ENCODE measurements around the gene FAM209B. TPM values are rescaled to one million over a fixed set of nuclear protein-coding genes. Genes with fewer than 3 reads are reported as not detected.

The FAM209B gene
- total and polyA plus RNA-seq, 2 donors (not counting 1 experiment from before 2014, with no cell fraction given), result 1.9 to 2.0 TPM

GRCh38 chr20:56487216-56487615, 45.8 kb upstream of the FAM209B start:
- no peak for TF ChIP-seq EZH2 (IDR thresholded peaks at IDR 0.05; ENCODE audit: borderline replicate concordance, insufficient read depth, low read depth, low read length, poor library complexity, severe bottlenecking)
- TF ChIP-seq, protein P1, sequence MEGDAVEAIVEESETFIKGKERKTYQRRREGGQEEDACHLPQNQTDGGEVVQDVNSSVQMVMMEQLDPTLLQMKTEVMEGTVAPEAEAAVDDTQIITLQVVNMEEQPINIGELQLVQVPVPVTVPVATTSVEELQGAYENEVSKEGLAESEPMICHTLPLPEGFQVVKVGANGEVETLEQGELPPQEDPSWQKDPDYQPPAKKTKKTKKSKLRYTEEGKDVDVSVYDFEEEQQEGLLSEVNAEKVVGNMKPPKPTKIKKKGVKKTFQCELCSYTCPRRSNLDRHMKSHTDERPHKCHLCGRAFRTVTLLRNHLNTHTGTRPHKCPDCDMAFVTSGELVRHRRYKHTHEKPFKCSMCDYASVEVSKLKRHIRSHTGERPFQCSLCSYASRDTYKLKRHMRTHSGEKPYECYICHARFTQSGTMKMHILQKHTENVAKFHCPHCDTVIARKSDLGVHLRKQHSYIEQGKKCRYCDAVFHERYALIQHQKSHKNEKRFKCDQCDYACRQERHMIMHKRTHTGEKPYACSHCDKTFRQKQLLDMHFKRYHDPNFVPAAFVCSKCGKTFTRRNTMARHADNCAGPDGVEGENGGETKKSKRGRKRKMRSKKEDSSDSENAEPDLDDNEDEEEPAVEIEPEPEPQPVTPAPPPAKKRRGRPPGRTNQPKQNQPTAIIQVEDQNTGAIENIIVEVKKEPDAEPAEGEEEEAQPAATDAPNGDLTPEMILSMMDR (IDR thresholded peaks at IDR 0.05), result no peak
- intact Hi-C loops (cut with micrococcal nuclease), result no loop called here
- 85% methylated on average over 9 of the region's 11 CpGs for WGBS (ENCODE audit: insufficient coverage)
- Mint-ChIP-seq H3K9me3 (ENCODE audit: insufficient read depth) (no peaks in the 10 kb centered on the region), H3K27ac (no peak overlapping the region), H3K4me1 (peaks cover 18% of the 10 kb centered on the region), H3K27me3 (no peaks in the 10 kb centered on the region), H3K4me3 (no peak overlapping the region)
- no peaks in the 10 kb centered on the region for H3K27me3 ChIP-seq (replicated peaks in 1 of 4; ENCODE audit: control extremely low read depth in 1 of 4, control insufficient read depth in 3 of 4, insufficient read depth in 4 of 4, low read length in 3 of 4)
- no peak overlapping the region for H3K9ac ChIP-seq (ENCODE audit: low read length)
- peaks cover 40% of the 10 kb centered on the region for H4K20me1 ChIP-seq (ENCODE audit: control insufficient read depth, insufficient read depth, low read length, poor library complexity, severe bottlenecking)
- no peaks in the 10 kb centered on the region for H3K9me3 ChIP-seq (ENCODE audit: control extremely low read depth in 1 of 3, control insufficient read depth in 2 of 3, insufficient read depth in 1 of 3, low read length in 2 of 3)
- ATAC-seq (ENCODE audit: low read depth), result no peak
- H3K27ac ChIP-seq (ENCODE audit: low read length in 2 of 2), result no peak overlapping the region
- peaks cover 11 to 14% of the 10 kb centered on the region in 2 donors for H3K4me1 ChIP-seq (ENCODE audit: control insufficient read depth in 2 of 2, insufficient read depth in 2 of 2, low read length in 2 of 2)
- ChIA-PET CTCF (no interaction called here), POLR2A (no interaction called here)
- H3K36me3 ChIP-seq (replicated peaks in 1 of 2; ENCODE audit: control extremely low read depth in 1 of 2, control insufficient read depth in 1 of 2, extremely low read depth in 1 of 2, insufficient read depth in 2 of 2, low read length in 1 of 2), result peaks cover 19 to 68% of the 10 kb centered on the region in 2 experiments
- H3K79me2 ChIP-seq (ENCODE audit: control insufficient read depth, insufficient read depth, low read length), result peaks cover 63% of the 10 kb centered on the region
- no peak overlapping the region for H2AFZ ChIP-seq (ENCODE audit: insufficient read depth, low read depth, low read length, poor library complexity, severe bottlenecking)
- no peak overlapping the region for H3K4me3 ChIP-seq (ENCODE audit: control extremely low read depth in 1 of 5, extremely low read depth in 1 of 5, insufficient read depth in 1 of 5, low read depth in 2 of 5, low read length in 4 of 5)
- no peak overlapping the region for H3K4me2 ChIP-seq (replicated peaks; ENCODE audit: low read depth, low read length, poor library complexity, severe bottlenecking)
- DNase-seq, result no peak

- no peak overlapping the region for H3K4me2 ChIP-seq (replicated peaks; ENCODE audit: low read depth, low read length, poor library complexity, severe bottlenecking)
- DNase-seq (no peak), ATAC-seq (ENCODE audit: low read depth) (no peak)
- no peaks in the 10 kb centered on the region for H3K27me3 Mint-ChIP-seq
- no peaks in the 10 kb centered on the region for H3K27me3 ChIP-seq (replicated peaks in 1 of 4; ENCODE audit: control extremely low read depth in 1 of 4, control insufficient read depth in 3 of 4, insufficient read depth in 4 of 4, low read length in 3 of 4)
- H3K4me1 ChIP-seq (ENCODE audit: control insufficient read depth in 2 of 2, insufficient read depth in 2 of 2, low read length in 2 of 2), result peaks cover 7 to 8% of the 10 kb centered on the region in 2 donors
- H3K4me3 Mint-ChIP-seq, result no peak overlapping the region
- CTCF ChIA-PET, result no interaction called here
- H4K20me1 ChIP-seq (ENCODE audit: control insufficient read depth, insufficient read depth, low read length, poor library complexity, severe bottlenecking), result peaks cover 40% of the 10 kb centered on the region
- 97% methylated on average over 3 of the region's 5 CpGs for WGBS (ENCODE audit: insufficient coverage)
- intact Hi-C loops (cut with micrococcal nuclease), result no loop called here
- no peak overlapping the region for H3K4me3 ChIP-seq (ENCODE audit: control extremely low read depth in 1 of 5, extremely low read depth in 1 of 5, insufficient read depth in 1 of 5, low read depth in 2 of 5, low read length in 4 of 5)
- H3K9me3 ChIP-seq (ENCODE audit: control extremely low read depth in 1 of 3, control insufficient read depth in 2 of 3, insufficient read depth in 1 of 3, low read length in 2 of 3), result no peaks in the 10 kb centered on the region
- H3K9me3 Mint-ChIP-seq (ENCODE audit: insufficient read depth), result no peaks in the 10 kb centered on the region
- TF ChIP-seq EZH2 (IDR thresholded peaks at IDR 0.05; ENCODE audit: borderline replicate concordance, insufficient read depth, low read depth, low read length, poor library complexity, severe bottlenecking), result no peak
- TF ChIP-seq, protein P1 (IDR thresholded peaks at IDR 0.05), result no peak
- peaks cover 62% of the 10 kb centered on the region for H3K79me2 ChIP-seq (ENCODE audit: control insufficient read depth, insufficient read depth, low read length)
- peaks cover 19 to 69% of the 10 kb centered on the region in 2 experiments for H3K36me3 ChIP-seq (replicated peaks in 1 of 2; ENCODE audit: control extremely low read depth in 1 of 2, control insufficient read depth in 1 of 2, extremely low read depth in 1 of 2, insufficient read depth in 2 of 2, low read length in 1 of 2)
- H3K9ac ChIP-seq (ENCODE audit: low read length), result no peak overlapping the region
- H3K4me1 Mint-ChIP-seq, result peaks cover 14% of the 10 kb centered on the region
- no peak overlapping the region for H2AFZ ChIP-seq (ENCODE audit: insufficient read depth, low read depth, low read length, poor library complexity, severe bottlenecking)
- POLR2A ChIA-PET, result no interaction called here
- H3K27ac ChIP-seq (ENCODE audit: low read length in 2 of 2), result no peak overlapping the region
- H3K27ac Mint-ChIP-seq, result no peak overlapping the region
Measured at GRCh38 chr20:56488566-56488965, 44.5 kb upstream of the FAM209B start.

All from B cell (primary cell).